AG04450 (cell line): ENCODE measurements around the gene PRKCH. TPM values are rescaled to one million over a fixed set of nuclear protein-coding genes. Genes with fewer than 3 reads are reported as not detected.

Source experiments
- CTCF ChIA-PET: fragments of 300-600, 350-600 bp; formaldehyde crosslinking; extraction: SDS; loops from one replicate; lab custom pipeline; 2022; ENCODE audit warnings: antibody characterized with exemption, inconsistent platforms; lab: Charles Lee
- POLR2A ChIA-PET: fragments of 350-600 bp; formaldehyde crosslinking; extraction: SDS; loops from one replicate; lab custom pipeline; 2021; ENCODE audit warnings: antibody characterized with exemption, inconsistent platforms; lab: Yijun Ruan, JAX
- DNase-seq: peaks from one replicate; pipeline ENCODE4 v3.0.0-alpha.2; 2011; ENCODE audit warnings: low read depth, low spot score
- H3K27ac ChIP-seq: one replicate; pipeline ENCODE4 v1.5.1; 2012; ENCODE audit warnings: low read depth, low read length, control low read depth
- H3K27me3 ChIP-seq: one replicate; pipeline ENCODE4 v1.6.0; 2012; ENCODE audit warnings: low read length; ENCODE audit not compliant: control insufficient read depth, insufficient read depth
- H3K4me3 ChIP-seq: 2 replicates; pipeline ENCODE4 v1.5.1; 2011; ENCODE audit warnings: mild to moderate bottlenecking, low read depth, low read length, control low read depth
- H3K9me3 ChIP-seq: 2 replicates; pipeline ENCODE4 v1.5.1; 2012; ENCODE audit warnings: low read length; ENCODE audit not compliant: control insufficient read depth, insufficient read depth
- polyA plus RNA-seq: library from polyadenylated mRNA; depleted of rRNA; stranded (reverse); fragments of >200 nt; gene quantifications from 2 replicates; pipeline ENCODE4 v1.2.3, GENCODE V29; 2011
- TF ChIP-seq, protein P1 (sequence below): IDR thresholded peaks from 2 replicates; pipeline ENCODE4 v1.5.1; 2011; ENCODE audit warnings: low read depth, low read length, control low read depth, inconsistent platforms

PRKCH gene
- polyA plus RNA-seq, 1 experiment: 1.6 TPM

DNA sequence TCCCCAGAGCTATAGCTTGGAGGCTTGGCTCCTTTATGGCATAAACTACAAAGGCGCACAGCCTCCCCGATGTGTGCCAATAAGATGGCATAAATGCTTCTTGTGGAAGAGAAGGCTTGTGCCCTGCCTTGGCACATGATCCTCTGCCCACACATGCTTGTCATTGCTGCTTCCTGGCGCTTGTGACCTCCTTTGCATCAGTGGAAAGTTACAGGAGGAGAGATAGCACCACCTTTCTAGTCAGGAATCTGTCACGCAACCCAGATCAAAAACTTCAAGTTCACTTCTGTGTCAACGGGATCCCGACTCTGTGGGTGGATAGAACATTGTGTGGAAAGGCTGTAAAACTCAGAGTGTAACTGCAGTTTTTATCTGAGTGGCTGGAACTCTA, 190.2 kb downstream of the PRKCH start:
- H3K4me3 ChIP-seq: no peak overlapping the region
- H3K27me3 ChIP-seq: no peaks in the 10 kb centered on the region
- H3K27ac ChIP-seq: no peak overlapping the region
- CTCF ChIA-PET: interaction anchor here (1.5 kb wide), 1 partner anchor 36 kb away, joined by 9 read pairs; no protein-coding TSS in a partner anchor
- DNase-seq: no peak
- POLR2A ChIA-PET: interaction anchor here (0.6 kb wide), 2 partner anchors 8 to 25 kb away, joined by 3 read pairs; no protein-coding TSS in a partner anchor
- TF ChIP-seq, protein P1, sequence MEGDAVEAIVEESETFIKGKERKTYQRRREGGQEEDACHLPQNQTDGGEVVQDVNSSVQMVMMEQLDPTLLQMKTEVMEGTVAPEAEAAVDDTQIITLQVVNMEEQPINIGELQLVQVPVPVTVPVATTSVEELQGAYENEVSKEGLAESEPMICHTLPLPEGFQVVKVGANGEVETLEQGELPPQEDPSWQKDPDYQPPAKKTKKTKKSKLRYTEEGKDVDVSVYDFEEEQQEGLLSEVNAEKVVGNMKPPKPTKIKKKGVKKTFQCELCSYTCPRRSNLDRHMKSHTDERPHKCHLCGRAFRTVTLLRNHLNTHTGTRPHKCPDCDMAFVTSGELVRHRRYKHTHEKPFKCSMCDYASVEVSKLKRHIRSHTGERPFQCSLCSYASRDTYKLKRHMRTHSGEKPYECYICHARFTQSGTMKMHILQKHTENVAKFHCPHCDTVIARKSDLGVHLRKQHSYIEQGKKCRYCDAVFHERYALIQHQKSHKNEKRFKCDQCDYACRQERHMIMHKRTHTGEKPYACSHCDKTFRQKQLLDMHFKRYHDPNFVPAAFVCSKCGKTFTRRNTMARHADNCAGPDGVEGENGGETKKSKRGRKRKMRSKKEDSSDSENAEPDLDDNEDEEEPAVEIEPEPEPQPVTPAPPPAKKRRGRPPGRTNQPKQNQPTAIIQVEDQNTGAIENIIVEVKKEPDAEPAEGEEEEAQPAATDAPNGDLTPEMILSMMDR: no peak
- H3K9me3 ChIP-seq: no peaks in the 10 kb centered on the region

DNA sequence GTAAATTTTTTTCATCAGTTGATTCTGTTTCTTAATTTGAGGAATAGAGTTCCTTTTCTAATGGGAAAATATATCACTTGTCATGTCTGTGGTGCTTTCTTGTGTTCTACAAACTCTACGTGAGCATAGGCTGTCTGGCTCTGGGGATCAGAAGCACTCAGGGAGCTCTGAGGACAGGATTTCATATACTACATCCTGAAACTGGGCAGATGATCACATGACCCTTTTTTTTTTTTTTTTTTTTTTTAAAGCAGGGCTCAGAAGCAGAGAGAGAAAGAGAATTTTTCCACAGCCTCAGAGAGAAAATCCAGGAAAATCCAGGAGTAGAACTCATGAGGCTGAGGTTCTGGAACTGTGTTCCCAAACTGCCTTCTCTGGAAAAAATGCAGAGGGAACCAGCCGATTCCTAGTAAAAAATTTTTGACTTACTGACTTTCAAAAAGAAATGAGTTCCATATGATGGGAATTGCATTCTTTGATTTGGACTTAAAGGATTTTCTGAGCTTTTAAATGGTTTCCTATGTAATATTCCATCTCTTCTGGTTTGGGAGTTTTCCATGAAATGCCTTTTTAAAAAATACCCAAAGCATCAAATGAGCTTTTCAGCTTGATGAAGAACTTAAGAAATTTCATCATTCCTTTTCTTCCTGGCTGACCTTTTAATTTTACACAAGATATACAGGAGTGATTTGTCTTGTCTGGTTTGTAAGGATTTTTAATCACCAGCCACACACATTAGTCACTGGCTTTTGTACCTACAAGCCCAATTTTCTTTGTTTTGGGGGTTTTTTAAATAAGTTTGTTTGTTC, 190.9 kb downstream of the PRKCH start:
- Histone ChIP-seq H3K4me3 (no peak overlapping the region), H3K27ac (no peak overlapping the region), H3K9me3 (no peaks in the 10 kb centered on the region), H3K27me3 (no peaks in the 10 kb centered on the region)
- ChIA-PET CTCF (interaction anchor here (0.5 to 1.5 kb wide), 3 partner anchors 21 to 36 kb away, joined by 5 to 9 read pairs (median 7); no protein-coding TSS in a partner anchor), POLR2A (interaction anchor here (0.6 to 0.8 kb wide), 4 partner anchors 9 to 32 kb away, joined by 3 to 12 read pairs (median 6); no protein-coding TSS in a partner anchor)
- no peak for DNase-seq
- TF ChIP-seq, protein P1: no peak

DNA sequence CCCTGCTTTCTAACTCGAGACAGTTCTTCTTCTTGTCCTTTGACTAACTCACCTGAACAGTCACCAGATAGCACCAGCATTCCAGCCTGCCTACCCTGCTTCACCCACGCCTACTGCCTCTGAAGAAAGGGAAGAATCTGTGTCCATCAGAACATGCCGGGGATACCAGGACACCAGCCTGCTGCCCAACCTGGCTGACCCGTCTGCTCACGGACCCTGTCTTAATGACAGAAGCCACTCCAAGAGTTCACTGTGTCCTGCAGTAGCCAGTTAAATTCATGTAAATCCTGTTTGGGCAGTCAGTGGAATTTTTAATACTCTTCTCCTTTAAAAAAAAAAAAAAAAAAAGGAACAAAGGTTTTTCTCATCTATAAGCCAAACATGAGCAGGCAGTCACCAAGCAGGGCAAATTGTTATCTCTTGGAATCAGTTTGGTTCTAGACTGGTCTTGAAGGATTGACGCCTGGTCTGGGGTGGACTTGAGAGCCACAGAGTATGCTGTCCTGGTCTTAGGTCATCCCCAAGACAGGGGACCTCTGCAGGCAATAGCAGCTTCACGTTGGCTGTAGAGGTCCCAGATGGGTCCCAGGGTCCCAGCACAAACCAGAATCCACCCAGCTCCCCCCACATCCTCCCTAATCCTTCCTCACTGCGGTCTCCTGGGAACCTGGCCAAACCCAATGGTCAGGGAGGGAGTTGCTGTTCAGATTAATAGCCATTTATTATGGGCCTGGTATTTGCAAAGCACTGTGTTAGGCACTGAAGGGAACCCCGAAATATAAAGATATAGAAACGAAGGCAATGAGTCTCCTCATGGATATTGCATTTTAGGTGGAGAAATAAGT, 192.8 kb downstream of the PRKCH start:
- H3K27me3 ChIP-seq: no peaks in the 10 kb centered on the region
- POLR2A ChIA-PET: no interaction called here
- no peak overlapping the region for H3K4me3 ChIP-seq
- CTCF ChIA-PET: no interaction called here
- no peaks in the 10 kb centered on the region for H3K9me3 ChIP-seq
- DNase-seq: no peak
- TF ChIP-seq, protein P1: no peak
- H3K27ac ChIP-seq: no peak overlapping the region

DNA sequence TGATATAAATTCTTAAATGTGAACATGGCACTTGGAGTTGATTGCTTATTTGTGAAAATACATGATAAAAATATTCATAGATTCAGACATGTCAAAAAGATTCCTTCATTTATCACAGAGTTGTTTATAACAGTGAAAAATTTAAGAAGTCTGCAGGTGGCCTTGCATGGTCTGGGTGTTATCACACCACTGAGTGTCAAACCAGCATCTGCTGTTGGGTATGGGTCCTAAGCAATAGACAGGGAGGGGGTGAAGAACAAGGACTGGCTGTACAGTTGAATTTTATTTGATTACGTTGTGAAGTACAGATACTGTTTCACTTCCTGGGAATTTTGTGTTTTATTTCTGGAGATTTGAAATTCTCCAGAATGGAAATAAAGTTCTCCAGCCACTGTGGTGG, 193.5 kb downstream of the PRKCH start:
- TF ChIP-seq, protein P1: no peak
- ChIA-PET CTCF (no interaction called here), POLR2A (no interaction called here)
- no peak for DNase-seq
- Histone ChIP-seq H3K9me3 (no peaks in the 10 kb centered on the region), H3K27ac (no peak overlapping the region), H3K27me3 (no peaks in the 10 kb centered on the region), H3K4me3 (no peak overlapping the region)
